Measurements from ENCODE around the gene MRPL2.

MRPL2 gene

GRCh38 chr6:43052225-43052841, 6.9 kb downstream of the MRPL2 start:
- TF ChIP-seq GATA3 (IDR thresholded peaks at IDR 0.05; ENCODE audit: low read depth, low read length), result no peak

- no peak for TF ChIP-seq GATA2 (IDR thresholded peaks at IDR 0.05; ENCODE audit: low read depth, low read length)
- no peak for TF ChIP-seq GATA3 (IDR thresholded peaks at IDR 0.05; ENCODE audit: low read depth, low read length)
These were observed 8.3 kb downstream of the MRPL2 start for GRCh38 chr6:43050981-43051380.

- no peak for TF ChIP-seq GATA3 (IDR thresholded peaks at IDR 0.05; ENCODE audit: low read depth, low read length)
- TF ChIP-seq GATA2 (IDR thresholded peaks at IDR 0.05; ENCODE audit: low read depth, low read length), result no peak
These were observed 11.2 kb downstream of the MRPL2 start for GRCh38 chr6:43047998-43048397.

GRCh38 chr6:43045371-43045930, 13.8 kb downstream of the MRPL2 start:
- TF ChIP-seq GATA2 (IDR thresholded peaks at IDR 0.05; ENCODE audit: low read depth, low read length) (no peak), GATA3 (IDR thresholded peaks at IDR 0.05; ENCODE audit: low read depth, low read length) (no peak)

- TF ChIP-seq GATA3 (IDR thresholded peaks at IDR 0.05; ENCODE audit: low read depth, low read length) (no peak), GATA2 (IDR thresholded peaks at IDR 0.05; ENCODE audit: low read depth, low read length) (no peak)
These were observed 15.9 kb downstream of the MRPL2 start for GRCh38 chr6:43043310-43043709.

GRCh38 chr6:43040542-43041257, 18.5 kb downstream of the MRPL2 start:
- TF ChIP-seq GATA3 (IDR thresholded peaks at IDR 0.05; ENCODE audit: low read depth, low read length), result no peak
- TF ChIP-seq GATA2 (IDR thresholded peaks at IDR 0.05; ENCODE audit: low read depth, low read length), result no peak

GRCh38 chr6:43038727-43039126, 20.5 kb downstream of the MRPL2 start:
- TF ChIP-seq GATA3 (IDR thresholded peaks at IDR 0.05; ENCODE audit: low read depth, low read length) (no peak), GATA2 (IDR thresholded peaks at IDR 0.05; ENCODE audit: low read depth, low read length) (no peak)

GRCh38 chr6:43037706-43038105, 21.5 kb downstream of the MRPL2 start:
- no peak for TF ChIP-seq GATA3 (IDR thresholded peaks at IDR 0.05; ENCODE audit: low read depth, low read length)
- no peak for TF ChIP-seq GATA2 (IDR thresholded peaks at IDR 0.05; ENCODE audit: low read depth, low read length)

GRCh38 chr6:43037197-43037596, 22.0 kb downstream of the MRPL2 start:
- TF ChIP-seq GATA2 (IDR thresholded peaks at IDR 0.05; ENCODE audit: low read depth, low read length), result no peak
- no peak for TF ChIP-seq GATA3 (IDR thresholded peaks at IDR 0.05; ENCODE audit: low read depth, low read length)

- TF ChIP-seq GATA3 (IDR thresholded peaks at IDR 0.05; ENCODE audit: low read depth, low read length) (no peak), GATA2 (IDR thresholded peaks at IDR 0.05; ENCODE audit: low read depth, low read length) (no peak)
These were observed 22.5 kb downstream of the MRPL2 start for GRCh38 chr6:43036712-43037111.

GRCh38 chr6:43035495-43036194, 23.6 kb downstream of the MRPL2 start:
- no peak for TF ChIP-seq GATA3 (IDR thresholded peaks at IDR 0.05; ENCODE audit: low read depth, low read length)
- no peak for TF ChIP-seq GATA2 (IDR thresholded peaks at IDR 0.05; ENCODE audit: low read depth, low read length)

GRCh38 chr6:43034190-43034525, 25.1 kb downstream of the MRPL2 start:
- no peak for TF ChIP-seq GATA3 (IDR thresholded peaks at IDR 0.05; ENCODE audit: low read depth, low read length)

- TF ChIP-seq GATA3 (IDR thresholded peaks at IDR 0.05; ENCODE audit: low read depth, low read length) (no peak), GATA2 (IDR thresholded peaks at IDR 0.05; ENCODE audit: low read depth, low read length) (no peak)
These were observed 25.6 kb downstream of the MRPL2 start for GRCh38 chr6:43033496-43034189.

GRCh38 chr6:43032326-43032725, 26.9 kb downstream of the MRPL2 start:
- TF ChIP-seq GATA3 (IDR thresholded peaks at IDR 0.05; ENCODE audit: low read depth, low read length), result no peak
- no peak for TF ChIP-seq GATA2 (IDR thresholded peaks at IDR 0.05; ENCODE audit: low read depth, low read length)
